Uterus (tissue), 4 donors: ENCODE measurements around the gene STX16. TPM values are rescaled to one million over a fixed set of nuclear protein-coding genes. Genes with fewer than 3 reads are reported as not detected.
A peak's percentile ranks its signal among the peaks of the same experiment; 100 is the strongest.

Experiments used
- DNase-seq, 2 donors: peaks; one replicate each; pipeline ENCODE4 v3.0.0-alpha.2; 2019 to 2020
- H3K27ac ChIP-seq, 2 donors: fragments of 200-600 bp; sonication (generic); 1 replicate in 1 of 2; 2 replicates in 1 of 2; pipeline ENCODE4 v1.5.1; 2016 to 2018
- H3K27me3 ChIP-seq, 2 donors: fragments of 200-600 bp; sonication (generic); one replicate each; pipeline ENCODE4 v1.5.1; 2018 to 2019; ENCODE audit warnings: control low read depth in 1 of 2
- H3K36me3 ChIP-seq, 2 donors: fragments of 200-600 bp; sonication (generic); one replicate each; pipeline ENCODE4 v1.5.1; 2019; ENCODE audit warnings: control low read depth in 1 of 2
- H3K4me1 ChIP-seq, 2 donors: fragments of 200-600 bp; sonication (generic); one replicate each; pipeline ENCODE4 v1.5.1; 2018 to 2019; ENCODE audit warnings: control low read depth in 1 of 2
- H3K4me3 ChIP-seq, 2 donors: fragments of 200-600 bp; sonication (generic); 1 replicate in 1 of 2; 2 replicates in 1 of 2; pipeline ENCODE4 v1.5.1; 2018 to 2019; ENCODE audit warnings: mild to moderate bottlenecking in 1 of 2
- H3K9me3 ChIP-seq, 2 donors: fragments of 200-600 bp; sonication (generic); one replicate each; pipeline ENCODE4 v1.5.1; 2019; ENCODE audit warnings: control low read depth in 1 of 2
- POLR2A ChIP-seq, 2 donors: fragments of 450-650 bp; IDR thresholded peaks; one replicate each; pipeline ENCODE4 v1.6.1; 2016; ENCODE audit warnings: antibody characterized with exemption in 2 of 2, mild to moderate bottlenecking in 1 of 2, moderate library complexity in 1 of 2
- intact Hi-C: fragments of 100-400 bp; cut with DNase I; formaldehyde crosslinking; loops from one replicate; pipeline ENCODE4 v1.15.1; 2023; ENCODE audit warnings: low total_unique reads
- total RNA-seq, 4 donors: library from RNA; depleted of rRNA in 3 of 4; stranded (reverse); fragments of >200 nt in 3 of 4; gene quantifications; one replicate each; pipeline versions ENCODE4 v1.1.0 to v1.2.4, GENCODE V29; 2014 to 2023
- TF ChIP-seq, protein P1 (sequence below), 4 experiments: fragments of 200-600 bp in 2 of 4; fragments of 450-650 bp in 2 of 4; sonication (generic) in 2 of 4; IDR thresholded peaks; one replicate each; pipeline ENCODE4 v1.5.1; 2016 to 2019; ENCODE audit warnings: antibody characterized with exemption in 4 of 4, mild to moderate bottlenecking in 2 of 4, moderate library complexity in 1 of 4
- donor health status: DM: yes; HTN: yes; CAD: no.

STX16 gene
- total RNA-seq, 4 donors from 2014 or later = 32.6 to 82.7 (median 60.8) TPM

DNA sequence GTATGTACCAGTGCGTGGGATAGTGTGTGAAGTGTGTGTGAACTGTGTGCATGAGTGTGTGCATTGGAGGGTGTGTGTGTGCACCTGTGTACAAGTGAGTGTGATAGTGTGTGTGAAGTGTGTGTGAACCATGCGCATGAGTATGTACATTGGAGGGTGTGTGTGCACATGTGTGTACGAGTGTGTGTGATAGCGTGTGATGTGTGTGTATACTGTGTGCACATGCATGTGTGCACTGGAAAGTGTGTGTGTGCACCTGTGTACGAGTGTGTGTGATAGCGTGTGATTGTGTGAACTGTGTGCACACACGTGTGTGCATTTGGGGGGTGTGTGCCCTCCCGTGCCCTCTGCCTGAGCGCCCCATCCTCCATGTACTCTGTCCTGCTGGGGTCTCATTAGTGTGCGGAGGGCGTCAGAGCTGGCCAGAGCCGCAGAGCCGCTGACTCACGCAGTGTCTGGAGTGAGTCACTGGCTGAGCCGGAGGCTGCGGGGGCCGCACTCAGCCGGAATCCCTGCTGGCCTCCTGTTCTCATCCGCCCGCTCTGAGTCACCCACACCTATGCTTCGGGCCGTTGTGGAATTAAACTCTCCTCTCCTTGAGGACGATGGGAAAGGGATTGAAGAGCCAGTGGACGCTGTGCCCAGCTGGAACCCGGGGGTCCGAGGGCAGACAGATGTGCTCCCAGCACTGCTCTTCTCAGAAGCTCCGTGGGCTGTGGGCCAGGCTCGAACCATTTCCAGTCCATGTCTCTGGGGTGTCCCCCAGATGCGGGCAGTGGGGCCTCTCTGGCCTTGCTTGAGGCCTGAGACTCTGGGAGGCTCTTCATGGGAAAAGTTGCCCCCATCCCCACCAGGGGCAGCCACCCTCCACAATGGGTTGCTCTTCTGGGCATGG is 27.3 kb upstream of the STX16 start:
- no peaks in the 10 kb centered on the region for H3K4me1 ChIP-seq
- no peak overlapping the region for H3K4me3 ChIP-seq
- TF ChIP-seq, protein P1, sequence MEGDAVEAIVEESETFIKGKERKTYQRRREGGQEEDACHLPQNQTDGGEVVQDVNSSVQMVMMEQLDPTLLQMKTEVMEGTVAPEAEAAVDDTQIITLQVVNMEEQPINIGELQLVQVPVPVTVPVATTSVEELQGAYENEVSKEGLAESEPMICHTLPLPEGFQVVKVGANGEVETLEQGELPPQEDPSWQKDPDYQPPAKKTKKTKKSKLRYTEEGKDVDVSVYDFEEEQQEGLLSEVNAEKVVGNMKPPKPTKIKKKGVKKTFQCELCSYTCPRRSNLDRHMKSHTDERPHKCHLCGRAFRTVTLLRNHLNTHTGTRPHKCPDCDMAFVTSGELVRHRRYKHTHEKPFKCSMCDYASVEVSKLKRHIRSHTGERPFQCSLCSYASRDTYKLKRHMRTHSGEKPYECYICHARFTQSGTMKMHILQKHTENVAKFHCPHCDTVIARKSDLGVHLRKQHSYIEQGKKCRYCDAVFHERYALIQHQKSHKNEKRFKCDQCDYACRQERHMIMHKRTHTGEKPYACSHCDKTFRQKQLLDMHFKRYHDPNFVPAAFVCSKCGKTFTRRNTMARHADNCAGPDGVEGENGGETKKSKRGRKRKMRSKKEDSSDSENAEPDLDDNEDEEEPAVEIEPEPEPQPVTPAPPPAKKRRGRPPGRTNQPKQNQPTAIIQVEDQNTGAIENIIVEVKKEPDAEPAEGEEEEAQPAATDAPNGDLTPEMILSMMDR (IDR thresholded peaks at IDR 0.05) = no peak
- no peak for TF ChIP-seq POLR2A (IDR thresholded peaks at IDR 0.05)
- DNase-seq = peak; percentile 86 to 87
- intact Hi-C loops = no loop called here
- H3K27me3 ChIP-seq = no peaks in the 10 kb centered on the region
- H3K9me3 ChIP-seq = no peaks in the 10 kb centered on the region
- H3K27ac ChIP-seq = peak overlapping the region in 1 of 2 donors; percentile 42
- no peaks in the 10 kb centered on the region for H3K36me3 ChIP-seq

DNA sequence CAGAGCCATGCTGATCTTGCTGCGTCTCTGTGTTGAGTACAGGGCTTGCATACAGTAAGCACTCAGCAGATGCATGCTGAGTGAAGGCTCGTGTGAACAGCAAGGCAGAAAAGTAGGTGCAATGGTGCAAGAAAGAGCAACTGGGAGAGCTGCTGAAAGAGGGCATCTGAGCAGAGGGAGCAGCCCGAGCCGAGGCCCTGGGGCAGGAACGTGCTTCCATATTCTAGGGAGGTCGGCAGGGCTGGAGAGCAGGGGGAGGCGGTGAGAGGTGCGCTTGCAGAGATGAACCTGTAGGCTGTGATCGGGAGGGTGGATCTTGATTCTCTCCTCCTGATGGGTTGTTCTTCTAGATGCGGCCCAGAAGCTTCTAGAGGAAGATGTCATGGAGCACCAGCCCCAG is 26.4 kb upstream of the STX16 start:
- DNase-seq = no peak
- intact Hi-C loops = no loop called here
- TF ChIP-seq, protein P1 (IDR thresholded peaks at IDR 0.05) = no peak
- Histone ChIP-seq H3K36me3 (no peaks in the 10 kb centered on the region), H3K4me1 (no peaks in the 10 kb centered on the region), H3K27ac (no peak overlapping the region), H3K27me3 (no peaks in the 10 kb centered on the region), H3K9me3 (no peaks in the 10 kb centered on the region), H3K4me3 (no peak overlapping the region)

DNA sequence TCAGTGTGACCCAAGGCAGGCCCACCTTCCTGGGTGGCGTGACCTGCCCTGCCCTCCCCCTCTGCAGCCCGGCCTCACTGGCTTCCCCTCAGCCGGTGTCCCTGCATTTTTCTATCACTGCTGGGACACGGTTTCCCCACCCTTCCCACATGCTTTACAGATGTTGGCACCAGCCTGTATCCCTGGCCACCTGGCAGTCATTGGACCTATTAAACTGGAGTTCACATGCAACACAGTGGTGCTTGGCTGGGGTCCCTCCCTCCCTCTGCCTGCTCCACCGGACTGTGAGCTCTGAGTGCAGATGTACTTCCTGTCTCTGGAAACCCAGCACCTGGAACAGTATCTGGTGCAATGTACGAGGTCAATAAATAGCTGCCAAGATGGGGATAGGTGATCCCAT is 25.5 kb upstream of the STX16 start:
- DNase-seq = no peak
- TF ChIP-seq, protein P1 (IDR thresholded peaks at IDR 0.05) = no peak
- TF ChIP-seq POLR2A (IDR thresholded peaks at IDR 0.05) = no peak

DNA sequence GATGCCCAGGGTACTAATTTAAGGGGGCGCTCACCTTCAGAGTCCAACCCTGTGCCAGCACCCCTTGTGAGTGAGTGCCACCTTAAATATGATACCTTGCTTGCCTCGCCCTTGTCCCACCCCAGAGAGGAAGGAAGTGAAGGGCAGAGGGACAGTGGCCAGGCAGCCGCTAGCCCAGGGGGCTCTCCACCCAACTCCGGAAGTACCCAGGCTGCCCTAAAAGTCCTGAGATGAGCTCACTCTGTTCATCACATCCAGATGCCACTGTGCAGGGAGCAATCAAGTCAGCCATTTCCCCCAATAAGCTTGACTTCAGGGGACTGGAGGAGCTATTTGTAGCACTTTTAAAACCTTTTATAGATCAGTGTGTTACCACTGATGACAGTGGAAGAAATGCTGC is 25.0 kb upstream of the STX16 start:
- Histone ChIP-seq H3K36me3 (no peaks in the 10 kb centered on the region), H3K9me3 (no peaks in the 10 kb centered on the region), H3K27ac (no peak overlapping the region), H3K27me3 (no peaks in the 10 kb centered on the region), H3K4me3 (no peak overlapping the region), H3K4me1 (no peaks in the 10 kb centered on the region)
- no peak for DNase-seq
- TF ChIP-seq, protein P1 (IDR thresholded peaks at IDR 0.05) = no peak
- TF ChIP-seq POLR2A (IDR thresholded peaks at IDR 0.05) = no peak
- intact Hi-C loops = no loop called here

More for the DNA sequence above, 25.5 kb upstream of the STX16 start:
- Histone ChIP-seq H3K9me3 (no peaks in the 10 kb centered on the region), H3K4me1 (no peaks in the 10 kb centered on the region), H3K27ac (no peak overlapping the region), H3K27me3 (no peaks in the 10 kb centered on the region), H3K36me3 (no peaks in the 10 kb centered on the region), H3K4me3 (no peak overlapping the region)
- intact Hi-C loops = no loop called here

DNA sequence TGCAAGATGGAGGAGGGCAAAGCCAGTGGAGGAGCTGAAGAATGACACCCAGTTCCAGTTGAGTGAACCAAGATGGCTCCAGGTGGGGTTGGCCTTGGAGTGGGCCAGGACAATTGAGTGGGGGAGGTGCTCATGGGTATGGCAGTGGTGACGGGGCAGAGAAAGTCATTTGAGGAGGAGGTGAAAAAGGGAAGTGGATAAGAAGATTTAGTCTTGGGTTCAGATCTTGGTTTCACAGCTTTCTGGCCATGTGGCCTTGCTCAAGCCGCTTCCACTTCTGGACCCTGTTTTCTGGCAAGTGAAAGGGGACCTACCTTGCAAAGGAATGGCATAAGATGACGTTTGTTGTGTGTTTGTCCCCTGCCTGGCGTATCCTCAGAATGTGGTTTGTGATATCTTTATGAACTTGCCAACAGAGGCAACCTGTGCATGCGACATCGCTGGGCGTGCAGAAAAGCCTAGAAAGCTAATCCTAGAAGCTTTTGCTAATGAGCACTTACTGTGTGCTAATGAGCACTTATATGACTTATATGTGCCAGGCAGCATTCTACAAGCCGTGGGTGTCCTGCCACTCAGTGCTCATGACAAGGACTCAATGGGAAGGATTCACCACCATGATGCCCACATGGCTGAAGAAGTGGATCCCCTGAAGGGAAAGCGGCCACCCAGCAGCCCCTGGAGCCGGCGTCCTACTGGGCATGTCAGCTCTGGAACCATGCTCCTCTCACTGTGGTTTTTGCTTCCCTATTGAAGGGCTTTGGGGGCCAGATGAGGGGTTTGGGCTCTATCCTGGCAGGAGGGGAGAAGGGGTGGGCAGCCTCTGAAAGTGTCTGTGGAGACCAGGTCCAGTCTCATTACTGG is 23.6 kb upstream of the STX16 start:
- no peak overlapping the region for H3K27ac ChIP-seq
- H3K9me3 ChIP-seq = no peaks in the 10 kb centered on the region
- no peak overlapping the region for H3K4me3 ChIP-seq
- no peak for TF ChIP-seq POLR2A (IDR thresholded peaks at IDR 0.05)
- TF ChIP-seq, protein P1 (IDR thresholded peaks at IDR 0.05) = no peak
- intact Hi-C loops = no loop called here
- DNase-seq = no peak
- no peaks in the 10 kb centered on the region for H3K27me3 ChIP-seq
- H3K36me3 ChIP-seq = no peaks in the 10 kb centered on the region
- H3K4me1 ChIP-seq = no peaks in the 10 kb centered on the region
